GM10847 (cell line): Measurements from ENCODE around the gene MRPS25.

Experiments used
- POLR2A ChIP-seq: IDR thresholded peaks from 2 replicates; pipeline ENCODE4 v1.6.1; 2011; ENCODE audit not compliant: insufficient read length; ENCODE audit errors: extremely low read depth

Gene MRPS25

GRCh38 chr3:15032650-15033049, 32.5 kb downstream of the MRPS25 start:
- no peak for TF ChIP-seq POLR2A

GRCh38 chr3:15029625-15030024, 35.5 kb downstream of the MRPS25 start:
- TF ChIP-seq POLR2A: no peak

- no peak for TF ChIP-seq POLR2A
These were observed 41.4 kb downstream of the MRPS25 start for GRCh38 chr3:15023719-15024118.

- TF ChIP-seq POLR2A: no peak
These were observed 41.9 kb downstream of the MRPS25 start for GRCh38 chr3:15023249-15023648.

- TF ChIP-seq POLR2A: no peak
These were observed 47.9 kb downstream of the MRPS25 start for GRCh38 chr3:15017191-15017590.

- no peak for TF ChIP-seq POLR2A
These were observed 49.7 kb downstream of the MRPS25 start for GRCh38 chr3:15015456-15015855.

GRCh38 chr3:15014606-15015328, 50.3 kb downstream of the MRPS25 start:
- TF ChIP-seq POLR2A: no peak

GRCh38 chr3:15011174-15011573, 53.9 kb downstream of the MRPS25 start:
- no peak for TF ChIP-seq POLR2A

GRCh38 chr3:15010664-15011063, 54.5 kb downstream of the MRPS25 start:
- no peak for TF ChIP-seq POLR2A

GRCh38 chr3:15009167-15009566, 55.9 kb downstream of the MRPS25 start:
- TF ChIP-seq POLR2A: no peak

- no peak for TF ChIP-seq POLR2A
These were observed 57.4 kb downstream of the MRPS25 start for GRCh38 chr3:15007681-15008141.
